GM12878 (cell line): ENCODE results near the gene STON1.

Source experiments
- EED ChIP-seq: sonication (generic); IDR thresholded peaks from 2 replicates; pipeline ENCODE4 v1.6.1; 2016; ENCODE audit warnings: antibody characterized with exemption, low read depth
- ELK1 ChIP-seq: IDR thresholded peaks from 2 replicates; pipeline ENCODE4 v1.6.1; 2012; ENCODE audit warnings: low read depth, low read length, improper control_type of control experiment
- IRF3 ChIP-seq: fragments of 450-650 bp; IDR thresholded peaks from 2 replicates; pipeline ENCODE4 v1.6.1; 2014; ENCODE audit warnings: mild to moderate bottlenecking
- POLR2AphosphoS2 ChIP-seq: IDR thresholded peaks from 2 replicates; pipeline ENCODE4 v1.6.1; 2011; ENCODE audit warnings: low read depth, mild to moderate bottlenecking, low read length, improper control_type of control experiment, moderate library complexity
- POLR2AphosphoS5 ChIP-seq: IDR thresholded peaks from 2 replicates; pipeline ENCODE4 v1.6.1; 2011; ENCODE audit warnings: mild to moderate bottlenecking, low read length, inconsistent platforms
- RAD51 ChIP-seq: fragments of 450-650 bp; IDR thresholded peaks from 2 replicates; pipeline ENCODE4 v1.6.1; 2016; ENCODE audit warnings: moderate library complexity, mild to moderate bottlenecking, inconsistent platforms
- USF1 ChIP-seq: IDR thresholded peaks from 2 replicates; pipeline ENCODE4 v1.6.1; 2011; ENCODE audit warnings: borderline replicate concordance, low read depth, mild to moderate bottlenecking, moderate library complexity, mixed read lengths, low read length; ENCODE audit not compliant: insufficient read depth; ENCODE audit errors: extremely low read length

- TF ChIP-seq IRF3 (no peak), USF1 (no peak), POLR2AphosphoS5 (no peak), POLR2AphosphoS2 (no peak), EED (no peak), RAD51 (no peak), ELK1 (no peak)
Observed at GRCh38 chr2:48584551-48584950, 54.6 kb downstream of the STON1 start.
